ENCODE data around the gene MED27.
"Not testable (repeated sequence)": the region's sequence is repeated elsewhere in the genome, so short reads cannot be mapped to it uniquely, and the experiment has no call there.

MED27 gene

GRCh38 chr9:131960851-131961495 lies 118.7 kb downstream of the MED27 start:
- DNase-seq: no peak

DNA sequence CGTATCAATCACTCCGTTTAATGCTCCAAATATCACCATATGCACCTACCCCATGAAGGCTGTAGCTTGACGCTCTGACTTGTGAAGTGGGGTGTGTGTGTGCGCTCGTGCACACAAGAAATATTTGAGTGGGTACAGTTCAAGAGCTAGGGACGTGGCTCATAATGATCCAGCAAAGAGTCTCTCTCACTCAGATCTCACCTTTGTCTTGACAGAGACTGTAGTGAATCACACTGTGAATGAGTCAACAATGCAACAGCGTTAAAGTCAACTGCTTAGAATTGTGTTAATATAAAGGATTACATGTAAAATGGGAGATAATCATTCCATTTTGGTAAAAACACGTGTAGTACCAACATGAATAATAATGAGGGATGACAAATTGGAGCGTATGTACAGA lies 119.4 kb downstream of the MED27 start:
- DNase-seq: no peak

DNA sequence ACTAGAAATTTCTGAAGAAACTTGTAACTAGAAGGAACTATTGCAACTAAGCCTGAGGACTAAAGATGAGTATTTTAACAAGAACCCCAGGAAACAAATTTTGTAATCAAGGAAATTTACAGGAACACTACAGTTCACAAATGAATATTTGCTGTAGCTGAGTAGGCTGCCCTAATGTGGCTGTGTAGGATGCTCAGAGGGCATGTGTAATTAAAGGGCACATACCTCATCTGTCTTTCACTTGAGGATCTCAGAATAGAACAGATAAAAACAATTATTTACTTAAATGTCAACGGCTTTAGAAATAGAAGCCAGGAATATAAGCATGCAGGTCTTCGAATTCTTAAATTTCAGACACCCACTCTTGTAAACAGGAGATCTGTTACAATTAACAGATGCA lies 119.8 kb downstream of the MED27 start:
- no peak for DNase-seq

DNA sequence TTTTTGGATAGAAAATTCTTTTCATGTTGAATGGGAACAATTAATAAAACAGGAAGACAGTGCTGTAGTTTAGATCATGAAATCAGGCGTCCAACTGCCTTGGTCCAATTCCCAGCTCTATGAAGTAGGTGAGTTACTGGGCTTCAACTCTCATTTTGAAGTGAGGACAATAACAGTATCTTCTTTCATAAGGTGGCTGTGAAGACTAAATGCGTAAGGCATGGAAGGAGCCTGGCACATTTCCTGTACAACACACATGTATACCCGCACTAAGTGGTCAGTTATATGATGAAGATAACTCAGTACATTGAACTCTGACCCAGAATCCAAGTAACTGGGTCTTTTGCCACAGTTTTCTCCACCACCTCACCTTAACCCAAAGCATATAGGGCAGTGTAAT lies 120.6 kb downstream of the MED27 start:
- no peak for DNase-seq

DNA sequence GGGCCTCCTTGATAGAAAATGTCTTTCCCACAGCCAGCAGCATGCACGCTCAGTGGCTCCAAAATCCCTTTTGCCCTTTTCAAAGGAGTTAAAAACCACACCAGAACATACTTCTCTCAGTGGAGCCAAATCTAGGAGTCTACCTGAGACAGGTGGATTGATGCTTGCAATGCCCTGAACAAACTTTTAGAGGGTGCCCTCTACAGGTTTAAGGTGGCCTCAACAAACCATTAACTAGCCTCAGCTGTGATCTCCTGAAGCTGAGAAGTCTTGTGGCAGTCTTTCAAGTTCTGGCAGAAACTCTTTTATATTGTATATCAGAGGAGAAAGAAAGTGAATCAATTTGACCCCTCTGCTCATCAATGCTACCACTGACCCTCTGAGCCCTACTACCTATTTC lies 125.4 kb downstream of the MED27 start:
- DNase-seq: no peak

- DNase-seq: no peak
Observed at GRCh38 chr9:131951905-131952304, 127.8 kb downstream of the MED27 start.

- no peak for DNase-seq
Observed at GRCh38 chr9:131951155-131951554, 128.5 kb downstream of the MED27 start.

GRCh38 chr9:131950487-131950886 lies 129.2 kb downstream of the MED27 start:
- DNase-seq: no peak

GRCh38 chr9:131946180-131946579 lies 133.5 kb downstream of the MED27 start:
- no peak for DNase-seq

- no peak for DNase-seq
Observed at GRCh38 chr9:131943351-131943841, 136.3 kb downstream of the MED27 start.

DNA sequence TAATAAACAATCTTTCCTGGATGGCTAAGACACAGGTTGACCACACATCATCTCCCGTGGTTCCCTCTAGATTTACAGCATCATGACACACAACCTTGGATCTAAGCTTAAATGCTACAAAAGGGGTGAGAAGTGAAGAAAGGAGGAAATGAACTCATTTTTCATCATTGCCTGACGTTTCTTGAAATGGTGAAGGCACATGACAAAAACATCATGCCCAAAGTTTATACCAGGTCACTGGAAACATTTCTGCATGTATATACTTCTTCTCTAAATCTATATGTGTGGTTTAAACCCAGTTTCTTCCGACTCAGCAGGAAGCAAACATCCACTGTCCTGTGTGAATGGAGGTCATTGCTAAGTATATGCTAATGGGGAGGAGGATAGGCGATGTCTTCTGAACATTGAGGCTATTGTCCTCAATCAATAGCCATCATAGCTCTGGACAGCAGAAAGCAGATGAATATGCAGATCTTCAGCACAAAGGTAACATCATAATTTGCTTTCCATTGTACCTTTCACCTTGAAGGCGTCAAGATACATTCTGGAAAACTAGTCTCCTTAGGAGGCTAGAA lies 137.4 kb downstream of the MED27 start:
- no peak for DNase-seq

- DNase-seq: no peak
Observed at GRCh38 chr9:131937451-131937850, 142.2 kb downstream of the MED27 start.

DNA sequence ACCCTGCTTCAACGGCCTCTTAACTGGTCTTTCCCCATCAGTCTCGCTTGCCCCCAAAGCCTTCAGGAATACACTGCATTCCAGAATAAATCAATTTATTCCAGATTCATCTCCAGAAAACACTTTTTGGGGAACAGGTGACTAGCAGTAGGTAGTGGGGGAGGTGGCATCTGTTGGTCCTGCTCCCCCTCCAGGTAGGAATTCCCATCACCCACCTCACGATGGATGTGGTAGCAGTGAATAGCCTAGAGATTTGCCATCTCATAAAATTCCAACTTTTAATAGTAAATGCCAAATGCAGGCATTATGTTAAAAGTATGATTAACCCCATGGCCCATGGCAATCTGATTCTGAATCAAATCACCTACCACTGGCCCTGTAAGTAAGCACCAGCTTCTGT lies 142.7 kb downstream of the MED27 start:
- DNase-seq: no peak

DNA sequence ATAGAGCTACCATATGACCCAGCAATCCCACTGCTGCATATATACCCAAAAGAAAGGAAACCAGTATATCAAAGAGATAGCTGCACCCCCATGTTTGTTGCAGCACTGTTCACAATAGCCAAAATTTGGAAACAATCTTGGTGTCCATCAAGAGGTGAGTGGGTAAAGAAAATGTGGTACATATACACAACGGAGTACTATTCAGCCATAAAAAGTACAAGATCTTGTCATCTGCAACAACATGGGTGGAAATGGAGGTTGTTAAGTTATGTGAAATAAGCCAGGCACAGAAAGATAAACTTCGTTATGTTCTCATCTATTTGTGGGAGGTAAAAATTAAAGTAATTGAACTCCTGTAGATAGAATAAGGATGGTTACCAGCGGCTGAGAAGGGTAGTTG lies 145.0 kb downstream of the MED27 start:
- no peak for DNase-seq

DNA sequence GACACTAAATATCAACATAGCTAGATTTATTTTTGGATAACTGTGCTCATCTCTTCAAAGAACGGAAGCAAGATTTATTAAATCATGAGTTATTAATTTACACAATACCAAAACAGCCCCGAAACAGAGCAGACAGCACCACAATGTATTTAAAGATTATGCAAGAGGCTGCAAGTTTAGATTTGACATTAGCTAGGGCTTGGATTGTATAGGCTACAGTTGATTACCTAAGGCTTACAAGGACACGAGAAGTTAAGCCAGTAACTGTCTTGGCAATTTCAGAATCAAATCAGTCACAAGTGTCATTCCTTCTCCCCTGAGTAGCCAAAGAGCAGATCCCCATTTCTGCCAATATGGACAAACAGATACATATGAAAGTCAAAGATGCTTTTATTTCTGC lies 152.6 kb downstream of the MED27 start:
- DNase-seq: no peak

DNA sequence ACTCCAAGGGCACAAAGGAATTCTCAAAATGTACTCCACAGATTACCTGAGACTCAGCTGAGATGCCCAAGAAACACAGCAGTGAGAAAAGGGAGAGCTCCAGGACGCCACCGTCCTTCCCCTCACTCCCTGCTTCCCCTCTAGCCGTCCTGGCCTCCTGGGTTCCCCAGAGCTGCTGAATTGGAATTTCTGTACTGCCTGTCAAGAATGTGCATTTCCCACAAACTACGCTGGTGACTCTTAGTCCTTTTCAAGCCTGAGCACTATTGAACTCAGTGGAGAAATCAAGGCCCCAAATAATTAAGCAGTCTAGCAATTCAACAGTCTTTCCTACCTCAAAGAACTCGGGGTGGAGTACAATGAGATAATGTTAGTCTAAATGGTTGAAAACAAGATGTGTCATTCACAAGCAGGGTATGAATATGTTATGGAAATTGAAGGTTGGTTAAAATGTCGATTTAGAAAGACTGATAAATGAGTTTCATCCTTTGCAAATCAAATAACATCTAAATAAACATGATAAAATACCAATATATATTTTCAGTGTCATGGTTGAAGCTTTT lies 153.2 kb downstream of the MED27 start:
- DNase-seq: no peak

DNA sequence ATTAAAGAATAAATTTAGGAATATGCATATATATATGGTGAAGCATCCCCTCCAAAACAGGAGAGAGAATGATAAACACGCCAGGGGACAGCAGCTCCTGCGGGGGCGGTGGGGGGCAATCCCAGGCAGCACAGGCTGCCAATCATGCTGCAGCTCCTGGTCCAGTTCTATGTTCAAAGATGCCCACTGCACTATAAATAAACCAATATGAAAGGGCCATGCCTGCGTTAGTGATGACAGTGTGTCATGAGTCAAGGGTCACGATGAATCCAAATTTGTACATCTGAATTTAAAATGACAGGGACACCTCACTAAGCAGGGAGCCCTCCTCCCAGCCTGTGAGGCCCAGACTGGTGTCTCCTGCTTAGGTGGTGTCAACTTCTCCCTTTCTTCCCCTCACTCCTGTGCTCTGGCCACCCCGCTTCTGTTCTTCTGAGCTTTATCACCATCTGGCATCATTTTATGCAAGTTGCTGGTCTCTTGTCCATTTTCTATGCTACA lies 153.9 kb downstream of the MED27 start:
- no peak for DNase-seq

GRCh38 chr9:131923766-131924165 lies 155.9 kb downstream of the MED27 start:
- DNase-seq: no peak

DNA sequence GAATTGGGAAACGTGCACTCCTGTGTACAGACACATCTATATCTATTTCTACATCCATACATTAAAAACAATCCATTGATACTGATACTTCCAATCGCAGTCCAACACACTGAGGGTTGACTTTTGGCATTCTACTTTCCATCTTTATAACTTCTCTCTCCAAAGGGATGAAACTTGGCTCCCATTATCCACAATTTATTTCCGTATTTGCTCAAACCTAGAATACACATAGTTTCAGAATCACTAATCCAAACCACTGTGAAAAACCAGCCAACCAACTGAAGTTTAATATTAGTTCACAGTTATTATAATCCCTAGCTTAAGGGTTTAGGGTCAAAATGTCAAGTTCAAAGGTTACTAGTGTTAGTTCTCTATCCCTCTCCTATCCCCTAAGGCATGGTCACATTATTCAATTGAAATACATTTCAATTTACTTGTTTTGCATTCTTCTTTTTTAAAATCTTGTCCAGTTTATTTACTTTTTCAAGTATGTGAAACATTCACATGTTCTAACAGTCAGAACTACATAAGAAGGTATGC lies 156.5 kb downstream of the MED27 start:
- no peak for DNase-seq

DNA sequence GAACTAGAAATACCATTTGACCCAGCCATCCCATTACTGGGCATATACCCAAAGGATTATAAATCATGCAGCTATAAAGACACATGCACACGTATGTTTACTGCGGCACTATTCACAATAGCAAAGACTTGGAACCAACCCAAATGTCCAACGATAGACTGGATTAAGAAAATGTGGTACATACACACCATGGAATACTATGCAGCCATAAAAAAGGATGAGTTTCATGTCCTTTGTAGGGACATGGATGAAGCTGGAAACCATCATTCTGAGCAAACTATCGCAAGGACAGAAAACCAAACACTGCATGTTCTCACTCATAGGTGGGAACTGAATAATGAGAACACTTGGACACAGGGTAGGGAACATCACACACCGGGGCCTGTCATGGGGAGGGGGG lies 158.0 kb downstream of the MED27 start:
- DNase-seq: not testable (repeated sequence)

GRCh38 chr9:131919216-131919615 lies 160.5 kb downstream of the MED27 start:
- no peak for DNase-seq

DNA sequence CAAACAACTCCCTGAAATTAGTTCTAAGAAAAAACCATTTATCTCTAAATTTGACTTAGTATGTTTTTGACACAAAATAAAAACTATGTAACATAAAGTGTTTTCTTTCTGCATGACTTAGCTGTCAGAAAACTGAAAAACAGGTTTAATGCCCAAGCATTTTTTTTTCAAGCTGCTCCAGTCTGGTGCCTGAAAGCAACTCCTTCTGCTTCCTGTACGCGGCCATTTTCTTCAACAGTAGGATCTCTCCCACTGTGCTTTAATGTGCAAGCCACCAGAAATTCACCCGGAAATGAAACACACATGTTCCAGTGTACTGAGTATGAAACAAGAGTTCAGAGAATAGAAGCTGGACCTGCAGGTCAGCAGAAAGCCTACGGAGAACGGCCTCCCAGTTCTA lies 161.2 kb downstream of the MED27 start:
- no peak for DNase-seq

DNA sequence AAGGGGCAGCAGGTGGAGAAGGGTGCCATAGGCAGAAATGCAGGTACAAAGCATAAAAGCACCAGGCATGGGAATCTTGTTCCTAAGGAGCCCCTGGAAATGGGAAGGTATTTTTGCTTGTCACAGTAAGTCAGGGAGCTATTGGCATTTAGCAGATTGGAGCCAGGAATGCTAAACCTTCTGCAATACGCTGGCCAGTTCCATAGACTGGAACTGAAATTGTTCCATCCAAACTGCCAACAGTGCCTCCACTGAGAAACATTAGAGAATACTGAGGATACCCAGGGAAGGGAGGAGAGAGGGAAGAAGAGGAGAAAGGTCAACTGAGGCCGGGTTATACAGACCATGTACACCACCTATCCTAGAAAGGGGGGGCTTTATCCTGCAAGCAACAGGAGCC lies 162.7 kb downstream of the MED27 start:
- DNase-seq: no peak

- DNase-seq: no peak
Observed at GRCh38 chr9:131915181-131915580, 164.5 kb downstream of the MED27 start.

All from activated CD4-positive, alpha-beta T cell treated with anti-CD3 and anti-CD28 coated beads for 4 hours (primary cell).